Stimulated activated CD4-positive, alpha-beta T cell treated with anti-CD3 and anti-CD28 coated beads, TNF-alpha, amount 100 ng/mL, for 4 hours (primary cell): ENCODE data around the gene ANGPT4.
A peak's percentile ranks its signal among the peaks of the same experiment; 100 is the strongest.
"Not testable (repeated sequence)": the region's sequence is repeated elsewhere in the genome, so short reads cannot be mapped to it uniquely, and the experiment has no call there.

Experiments used
- DNase-seq, 3 experiments: peaks; one replicate each; pipeline ENCODE4 v3.0.0-alpha.2; 2020; ENCODE audit warnings: low read depth in 3 of 3

Gene ANGPT4

GRCh38 chr20:844473-845225 is 71.5 kb downstream of the ANGPT4 start:
- DNase-seq = peak; percentile 72 to 89 (median 84)

- no peak for DNase-seq
Observed at GRCh38 chr20:843912-844311, 72.2 kb downstream of the ANGPT4 start.

- DNase-seq = no peak
Observed at GRCh38 chr20:842547-842940, 73.6 kb downstream of the ANGPT4 start.

- DNase-seq = no peak
Observed at GRCh38 chr20:841568-842546, 74.3 kb downstream of the ANGPT4 start.

GRCh38 chr20:840858-841567 is 75.1 kb downstream of the ANGPT4 start:
- DNase-seq = no peak

- no peak for DNase-seq
Observed at GRCh38 chr20:840503-840857, 75.7 kb downstream of the ANGPT4 start.

GRCh38 chr20:839626-840025 is 76.5 kb downstream of the ANGPT4 start:
- no peak for DNase-seq

- no peak for DNase-seq
Observed at GRCh38 chr20:839015-839414, 77.1 kb downstream of the ANGPT4 start.

- DNase-seq = no peak
Observed at GRCh38 chr20:836190-836589, 79.9 kb downstream of the ANGPT4 start.

GRCh38 chr20:835608-836045 is 80.5 kb downstream of the ANGPT4 start:
- DNase-seq = no peak

GRCh38 chr20:834151-834746 is 81.9 kb downstream of the ANGPT4 start:
- no peak for DNase-seq

GRCh38 chr20:833450-834150 is 82.5 kb downstream of the ANGPT4 start, which contains the start of gene FAM110A:
Gene FAM110A, plus strand, starts transcription at chr20:833715. Its CDS starts 11,090 bp downstream, at chr20:844805.
- peak; percentile 85 to 94 (median 91) for DNase-seq

- DNase-seq = no peak
Observed at GRCh38 chr20:833121-833449, 83.0 kb downstream of the ANGPT4 start.

GRCh38 chr20:831956-832355 is 84.2 kb downstream of the ANGPT4 start:
- no peak for DNase-seq

- no peak for DNase-seq
Observed at GRCh38 chr20:831251-831650, 84.9 kb downstream of the ANGPT4 start.

- DNase-seq = no peak
Observed at GRCh38 chr20:830011-830521, 86.1 kb downstream of the ANGPT4 start.

- DNase-seq = no peak
Observed at GRCh38 chr20:829551-829950, 86.6 kb downstream of the ANGPT4 start.

GRCh38 chr20:828987-829386 is 87.1 kb downstream of the ANGPT4 start:
- DNase-seq = no peak

GRCh38 chr20:827981-828380 is 88.2 kb downstream of the ANGPT4 start:
- not testable (repeated sequence) for DNase-seq

- no peak for DNase-seq
Observed at GRCh38 chr20:826695-827323, 89.3 kb downstream of the ANGPT4 start.
